HG03095 (cell line): Measurements from ENCODE around the gene TMEM44.
"Not testable (repeated sequence)": the region's sequence is repeated elsewhere in the genome, so short reads cannot be mapped to it uniquely, and the experiment has no call there.

ENCODE experiments used
- ATAC-seq: cut with Tn5 transposase; IDR thresholded peaks from one replicate; pipeline ENCODE4 v1.9.1; 2021; ENCODE audit warnings: moderate library complexity; ENCODE audit not compliant: unreplicated experiment

The TMEM44 gene

GRCh38 chr3:194615226-194615625 lies 18.0 kb downstream of the TMEM44 start:
- ATAC-seq = no peak

- ATAC-seq = no peak
These were observed 21.0 kb downstream of the TMEM44 start for GRCh38 chr3:194612221-194612620.

- no peak for ATAC-seq
These were observed 22.5 kb downstream of the TMEM44 start for GRCh38 chr3:194610689-194611088.

GRCh38 chr3:194609601-194610000 lies 23.6 kb downstream of the TMEM44 start:
- no peak for ATAC-seq

- ATAC-seq = no peak
These were observed 24.2 kb downstream of the TMEM44 start for GRCh38 chr3:194608981-194609380.

- ATAC-seq = no peak
These were observed 25.4 kb downstream of the TMEM44 start for GRCh38 chr3:194607592-194608389.

- ATAC-seq = no peak
These were observed 26.3 kb downstream of the TMEM44 start for GRCh38 chr3:194606941-194607340.

- no peak for ATAC-seq
These were observed 27.1 kb downstream of the TMEM44 start for GRCh38 chr3:194606163-194606562.

- not testable (repeated sequence) for ATAC-seq
These were observed 27.9 kb downstream of the TMEM44 start for GRCh38 chr3:194605314-194605713.

GRCh38 chr3:194604837-194605236 lies 28.4 kb downstream of the TMEM44 start:
- ATAC-seq = no peak

- no peak for ATAC-seq
These were observed 29.1 kb downstream of the TMEM44 start for GRCh38 chr3:194604126-194604525.

GRCh38 chr3:194602669-194603171 lies 30.5 kb downstream of the TMEM44 start:
- ATAC-seq = no peak

GRCh38 chr3:194598771-194599557 lies 34.3 kb downstream of the TMEM44 start:
- ATAC-seq = no peak

- no peak for ATAC-seq
These were observed 36.3 kb downstream of the TMEM44 start for GRCh38 chr3:194596906-194597305.

- no peak for ATAC-seq
These were observed 40.1 kb downstream of the TMEM44 start for GRCh38 chr3:194592798-194593752.

- no peak for ATAC-seq
These were observed 44.5 kb downstream of the TMEM44 start for GRCh38 chr3:194588741-194589140.

- no peak for ATAC-seq
These were observed 45.0 kb downstream of the TMEM44 start for GRCh38 chr3:194588236-194588635.

- no peak for ATAC-seq
These were observed 45.7 kb downstream of the TMEM44 start for GRCh38 chr3:194587438-194587931.

- no peak for ATAC-seq
These were observed 46.4 kb downstream of the TMEM44 start for GRCh38 chr3:194586836-194587235.

- no peak for ATAC-seq
These were observed 47.3 kb downstream of the TMEM44 start for GRCh38 chr3:194585880-194586281.

- no peak for ATAC-seq
These were observed 48.4 kb downstream of the TMEM44 start for GRCh38 chr3:194584866-194585265.
